Activated T-helper 9 cell treated with anti-CD3 and anti-CD28 coated beads, Interleukin-2, amount 50 U/mL, for 16 hours (primary cell): Measurements from ENCODE around the gene KCTD7.
A peak's percentile ranks its signal among the peaks of the same experiment; 100 is the strongest.
"Not testable (repeated sequence)": the region's sequence is repeated elsewhere in the genome, so short reads cannot be mapped to it uniquely, and the experiment has no call there.

ENCODE experiments used
- DNase-seq: peaks from one replicate; pipeline ENCODE4 v3.0.0-alpha.2; 2020; ENCODE audit warnings: low read depth

The KCTD7 gene

GRCh38 chr7:66654275-66655112 is 25.8 kb downstream of the KCTD7 start:
- DNase-seq: peak; percentile 95

- peak; percentile 5 for DNase-seq
Measured at GRCh38 chr7:66655113-66655806, 26.6 kb downstream of the KCTD7 start.

- DNase-seq: not testable (repeated sequence)
Measured at GRCh38 chr7:66655826-66656485, 27.3 kb downstream of the KCTD7 start.

GRCh38 chr7:66657798-66658197 is 29.1 kb downstream of the KCTD7 start:
- DNase-seq: no peak

GRCh38 chr7:66662646-66663264 is 34.1 kb downstream of the KCTD7 start:
- no peak for DNase-seq

GRCh38 chr7:66664590-66665293 is 36.1 kb downstream of the KCTD7 start:
- DNase-seq: no peak

GRCh38 chr7:66666313-66666952 is 37.8 kb downstream of the KCTD7 start:
- DNase-seq: no peak

GRCh38 chr7:66667023-66667728 is 38.5 kb downstream of the KCTD7 start:
- no peak for DNase-seq

GRCh38 chr7:66668112-66668511 is 39.4 kb downstream of the KCTD7 start:
- DNase-seq: no peak

GRCh38 chr7:66668677-66669076 is 40.0 kb downstream of the KCTD7 start:
- DNase-seq: no peak

GRCh38 chr7:66669088-66669487 is 40.4 kb downstream of the KCTD7 start:
- no peak for DNase-seq

GRCh38 chr7:66669496-66669895 is 40.8 kb downstream of the KCTD7 start:
- DNase-seq: no peak

- DNase-seq: no peak
Measured at GRCh38 chr7:66671034-66671433, 42.4 kb downstream of the KCTD7 start.

- DNase-seq: not testable (repeated sequence)
Measured at GRCh38 chr7:66671486-66671885, 42.8 kb downstream of the KCTD7 start.

- not testable (repeated sequence) for DNase-seq
Measured at GRCh38 chr7:66672432-66673123, 43.9 kb downstream of the KCTD7 start.

GRCh38 chr7:66673124-66673640 is 44.5 kb downstream of the KCTD7 start:
- DNase-seq: not testable (repeated sequence)

- no peak for DNase-seq
Measured at GRCh38 chr7:66679633-66680244, 51.1 kb downstream of the KCTD7 start.

GRCh38 chr7:66681491-66682349 is 53.0 kb downstream of the KCTD7 start:
- DNase-seq: peak; percentile 93
